ENCODE measurements around the gene HSPB6. TPM values are rescaled to one million over a fixed set of nuclear protein-coding genes. Genes with fewer than 3 reads are reported as not detected.

The HSPB6 gene
- polyA plus RNA-seq, 2 donors, result 12.5 to 18.3 TPM

DNA sequence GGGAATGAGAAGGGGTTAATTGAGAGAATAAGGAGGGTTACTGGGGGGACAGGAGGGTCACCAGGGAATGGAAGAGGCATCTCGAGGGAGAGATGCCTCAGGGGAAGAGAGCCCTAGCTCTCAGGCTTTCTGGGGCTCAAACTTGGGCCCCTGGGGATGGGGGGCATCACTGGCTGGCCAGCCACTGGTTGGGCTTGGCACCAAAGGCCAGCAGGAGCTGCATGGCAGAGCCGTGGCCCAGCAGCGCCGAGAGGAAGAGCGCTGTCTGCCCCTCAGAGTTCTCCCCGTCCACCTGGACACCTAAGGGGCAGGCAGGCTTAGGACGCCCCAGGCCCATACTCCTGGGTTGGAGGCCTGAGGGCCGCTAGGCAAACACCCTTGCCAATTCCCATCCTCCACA is 36.1 kb upstream of the HSPB6 start:
- Histone ChIP-seq H3K4me3 (ENCODE audit: low read depth in 1 of 2, low read length in 2 of 2) (no peak overlapping the region), H3K9me3 (ENCODE audit: control insufficient read depth in 2 of 2, insufficient read depth in 1 of 2, low read depth in 1 of 2, low read length in 1 of 2) (peaks cover 0 to 1% of the 10 kb centered on the region in 2 donors), H3K27ac (ENCODE audit: low read depth in 2 of 2, low read length in 1 of 2) (no peak overlapping the region), H3K27me3 (ENCODE audit: control insufficient read depth in 1 of 2, insufficient read depth in 2 of 2, low read length in 2 of 2) (peaks cover 0 to 8% of the 10 kb centered on the region in 2 donors), H3K4me1 (ENCODE audit: control insufficient read depth in 2 of 2, insufficient read depth in 2 of 2, low read length in 1 of 2) (peaks cover 0 to 2% of the 10 kb centered on the region in 2 donors), H3K36me3 (ENCODE audit: control insufficient read depth in 2 of 2, insufficient read depth in 2 of 2, low read length in 1 of 2) (no peaks in the 10 kb centered on the region)
- 76 to 77% methylated on average over 8 of the region's 8 CpGs for WGBS, 2 donors

GRCh38 chr19:35792312-35792711 is 35.5 kb upstream of the HSPB6 start:
- 84 to 87% methylated on average over 15 of the region's 15 CpGs for WGBS, 2 donors
- Histone ChIP-seq H3K4me3 (ENCODE audit: low read depth in 1 of 2, low read length in 2 of 2) (no peak overlapping the region), H3K27me3 (ENCODE audit: control insufficient read depth in 1 of 2, insufficient read depth in 2 of 2, low read length in 2 of 2) (peaks cover 0 to 8% of the 10 kb centered on the region in 2 donors), H3K27ac (ENCODE audit: low read depth in 2 of 2, low read length in 1 of 2) (no peak overlapping the region), H3K4me1 (ENCODE audit: control insufficient read depth in 2 of 2, insufficient read depth in 2 of 2, low read length in 1 of 2) (no peaks in the 10 kb centered on the region), H3K36me3 (ENCODE audit: control insufficient read depth in 2 of 2, insufficient read depth in 2 of 2, low read length in 1 of 2) (no peaks in the 10 kb centered on the region), H3K9me3 (ENCODE audit: control insufficient read depth in 2 of 2, insufficient read depth in 1 of 2, low read depth in 1 of 2, low read length in 1 of 2) (no peaks in the 10 kb centered on the region)

GRCh38 chr19:35791814-35792279 is 35.0 kb upstream of the HSPB6 start:
- no peak overlapping the region for H3K27ac ChIP-seq (ENCODE audit: low read depth in 2 of 2, low read length in 1 of 2)
- H3K36me3 ChIP-seq (ENCODE audit: control insufficient read depth in 2 of 2, insufficient read depth in 2 of 2, low read length in 1 of 2), result peaks cover 0 to under 1% of the 10 kb centered on the region in 2 donors
- no peaks in the 10 kb centered on the region for H3K4me1 ChIP-seq (ENCODE audit: control insufficient read depth in 2 of 2, insufficient read depth in 2 of 2, low read length in 1 of 2)
- 82 to 87% methylated on average over 9 of the region's 9 CpGs for WGBS, 2 donors
- H3K27me3 ChIP-seq (ENCODE audit: control insufficient read depth in 1 of 2, insufficient read depth in 2 of 2, low read length in 2 of 2), result peaks cover 0 to 3% of the 10 kb centered on the region in 2 donors
- H3K4me3 ChIP-seq (ENCODE audit: low read depth in 1 of 2, low read length in 2 of 2), result no peak overlapping the region
- H3K9me3 ChIP-seq (ENCODE audit: control insufficient read depth in 2 of 2, insufficient read depth in 1 of 2, low read depth in 1 of 2, low read length in 1 of 2), result no peaks in the 10 kb centered on the region

GRCh38 chr19:35790981-35791813 is 34.4 kb upstream of the HSPB6 start:
- H3K36me3 ChIP-seq (ENCODE audit: control insufficient read depth in 2 of 2, insufficient read depth in 2 of 2, low read length in 1 of 2), result peaks cover 0 to 2% of the 10 kb centered on the region in 2 donors
- WGBS, 2 donors, result 56 to 58% methylated on average over 19 to 20 of the region's 20 CpGs
- no peak overlapping the region for H3K27ac ChIP-seq (ENCODE audit: low read depth in 2 of 2, low read length in 1 of 2)
- H3K4me3 ChIP-seq (ENCODE audit: low read depth in 1 of 2, low read length in 2 of 2), result no peak overlapping the region
- no peaks in the 10 kb centered on the region for H3K27me3 ChIP-seq (ENCODE audit: control insufficient read depth in 1 of 2, insufficient read depth in 2 of 2, low read length in 2 of 2)
- H3K4me1 ChIP-seq (ENCODE audit: control insufficient read depth in 2 of 2, insufficient read depth in 2 of 2, low read length in 1 of 2), result no peaks in the 10 kb centered on the region
- no peaks in the 10 kb centered on the region for H3K9me3 ChIP-seq (ENCODE audit: control insufficient read depth in 2 of 2, insufficient read depth in 1 of 2, low read depth in 1 of 2, low read length in 1 of 2)

DNA sequence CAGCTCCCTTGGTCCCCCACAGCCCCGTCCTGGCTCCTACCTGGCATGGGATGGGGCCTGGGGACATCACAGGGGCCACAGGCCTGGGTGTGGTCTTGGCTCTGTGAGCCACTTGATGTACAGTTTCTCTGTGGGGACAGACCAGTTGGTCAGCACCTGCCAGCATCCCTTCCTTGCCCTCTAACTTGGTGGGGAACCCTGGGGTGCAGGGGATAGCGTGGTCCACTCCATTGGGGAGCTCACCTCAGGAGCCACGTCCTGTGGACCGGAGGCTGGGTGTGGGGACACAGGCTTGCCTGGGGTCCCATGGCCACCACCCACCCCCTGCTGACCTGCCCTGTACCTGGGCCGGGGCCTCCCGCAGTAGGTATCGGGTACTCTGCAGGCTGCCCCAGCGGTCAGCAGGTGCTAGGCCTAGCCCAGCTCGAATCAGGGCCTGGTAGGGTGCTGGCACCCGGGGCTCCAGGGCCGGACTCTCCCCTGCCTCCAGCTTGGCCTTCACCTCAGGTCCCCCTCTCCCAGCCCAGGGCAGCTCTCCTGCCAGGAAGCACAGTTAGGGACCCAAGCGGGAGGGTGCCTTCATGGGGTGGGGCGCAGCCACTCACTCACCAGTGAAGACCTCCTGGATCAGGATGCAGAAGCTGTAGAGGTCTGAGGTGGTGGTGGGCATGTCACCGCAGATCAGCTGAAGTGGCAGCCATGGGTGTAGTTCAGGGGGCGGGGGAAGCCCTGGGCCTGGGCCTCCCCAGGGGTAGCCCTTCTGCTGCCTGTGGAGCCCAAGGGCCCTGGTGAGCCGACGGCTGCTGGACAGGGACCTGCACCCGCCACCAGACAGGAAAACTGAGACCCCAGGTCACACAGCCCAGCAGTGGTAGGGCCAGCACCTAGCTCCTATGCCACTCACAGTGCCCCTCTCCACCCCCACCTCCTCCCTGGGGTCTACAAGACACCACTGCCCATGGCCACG is 33.4 kb upstream of the HSPB6 start:
- Histone ChIP-seq H3K27ac (ENCODE audit: low read depth in 2 of 2, low read length in 1 of 2) (no peak overlapping the region), H3K4me3 (ENCODE audit: low read depth in 1 of 2, low read length in 2 of 2) (no peak overlapping the region), H3K9me3 (ENCODE audit: control insufficient read depth in 2 of 2, insufficient read depth in 1 of 2, low read depth in 1 of 2, low read length in 1 of 2) (no peaks in the 10 kb centered on the region), H3K4me1 (ENCODE audit: control insufficient read depth in 2 of 2, insufficient read depth in 2 of 2, low read length in 1 of 2) (no peaks in the 10 kb centered on the region), H3K36me3 (ENCODE audit: control insufficient read depth in 2 of 2, insufficient read depth in 2 of 2, low read length in 1 of 2) (peaks cover 0 to 2% of the 10 kb centered on the region in 2 donors), H3K27me3 (ENCODE audit: control insufficient read depth in 1 of 2, insufficient read depth in 2 of 2, low read length in 2 of 2) (no peaks in the 10 kb centered on the region)
- 82 to 89% methylated on average over 19 of the region's 19 CpGs for WGBS, 2 donors

- no peaks in the 10 kb centered on the region for H3K27me3 ChIP-seq (ENCODE audit: control insufficient read depth in 1 of 2, insufficient read depth in 2 of 2, low read length in 2 of 2)
- peaks cover 0 to 2% of the 10 kb centered on the region in 2 donors for H3K4me1 ChIP-seq (ENCODE audit: control insufficient read depth in 2 of 2, insufficient read depth in 2 of 2, low read length in 1 of 2)
- peaks cover 0 to 2% of the 10 kb centered on the region in 2 donors for H3K36me3 ChIP-seq (ENCODE audit: control insufficient read depth in 2 of 2, insufficient read depth in 2 of 2, low read length in 1 of 2)
- H3K27ac ChIP-seq (ENCODE audit: low read depth in 2 of 2, low read length in 1 of 2), result no peak overlapping the region
- 82 to 86% methylated on average over 11 of the region's 11 CpGs for WGBS, 2 donors
- no peak overlapping the region for H3K4me3 ChIP-seq (ENCODE audit: low read depth in 1 of 2, low read length in 2 of 2)
- H3K9me3 ChIP-seq (ENCODE audit: control insufficient read depth in 2 of 2, insufficient read depth in 1 of 2, low read depth in 1 of 2, low read length in 1 of 2), result no peaks in the 10 kb centered on the region
These were observed 32.6 kb upstream of the HSPB6 start for GRCh38 chr19:35789195-35789977.

- Histone ChIP-seq H3K4me3 (ENCODE audit: low read depth in 1 of 2, low read length in 2 of 2) (no peak overlapping the region), H3K4me1 (ENCODE audit: control insufficient read depth in 2 of 2, insufficient read depth in 2 of 2, low read length in 1 of 2) (peaks cover 0 to 2% of the 10 kb centered on the region in 2 donors), H3K36me3 (ENCODE audit: control insufficient read depth in 2 of 2, insufficient read depth in 2 of 2, low read length in 1 of 2) (peaks cover 0 to 2% of the 10 kb centered on the region in 2 donors), H3K27me3 (ENCODE audit: control insufficient read depth in 1 of 2, insufficient read depth in 2 of 2, low read length in 2 of 2) (no peaks in the 10 kb centered on the region), H3K27ac (ENCODE audit: low read depth in 2 of 2, low read length in 1 of 2) (no peak overlapping the region), H3K9me3 (ENCODE audit: control insufficient read depth in 2 of 2, insufficient read depth in 1 of 2, low read depth in 1 of 2, low read length in 1 of 2) (no peaks in the 10 kb centered on the region)
- WGBS, 2 donors, result 78 to 84% methylated on average over 12 of the region's 12 CpGs
These were observed 31.6 kb upstream of the HSPB6 start for GRCh38 chr19:35788205-35788960.

DNA sequence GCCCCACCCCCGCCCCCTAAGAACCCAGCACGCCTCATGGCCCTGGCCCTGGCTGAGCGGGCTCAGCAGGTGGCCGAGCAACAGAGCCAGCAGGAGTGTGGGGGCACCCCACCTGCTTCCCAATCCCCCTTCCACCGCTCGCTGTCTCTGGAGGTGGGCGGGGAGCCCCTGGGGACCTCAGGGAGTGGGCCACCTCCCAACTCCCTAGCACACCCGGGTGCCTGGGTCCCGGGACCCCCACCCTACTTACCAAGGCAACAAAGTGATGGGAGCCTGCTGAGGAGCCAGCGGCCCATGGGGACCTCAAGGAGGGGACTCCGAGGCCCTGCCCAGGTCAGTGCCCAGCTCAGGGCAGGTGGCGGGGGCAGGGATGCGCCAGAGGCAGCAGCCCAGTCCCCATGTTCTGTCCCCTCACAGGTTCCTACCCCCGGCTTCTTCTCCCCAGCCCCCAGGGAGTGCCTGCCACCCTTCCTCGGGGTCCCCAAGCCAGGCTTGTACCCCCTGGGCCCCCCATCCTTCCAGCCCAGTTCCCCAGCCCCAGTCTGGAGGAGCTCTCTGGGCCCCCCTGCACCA is 30.5 kb upstream of the HSPB6 start:
- Histone ChIP-seq H3K27me3 (ENCODE audit: control insufficient read depth in 1 of 2, insufficient read depth in 2 of 2, low read length in 2 of 2) (no peaks in the 10 kb centered on the region), H3K36me3 (ENCODE audit: control insufficient read depth in 2 of 2, insufficient read depth in 2 of 2, low read length in 1 of 2) (peaks cover 0 to 5% of the 10 kb centered on the region in 2 donors), H3K4me3 (ENCODE audit: low read depth in 1 of 2, low read length in 2 of 2) (no peak overlapping the region), H3K27ac (ENCODE audit: low read depth in 2 of 2, low read length in 1 of 2) (no peak overlapping the region), H3K9me3 (ENCODE audit: control insufficient read depth in 2 of 2, insufficient read depth in 1 of 2, low read depth in 1 of 2, low read length in 1 of 2) (no peaks in the 10 kb centered on the region), H3K4me1 (ENCODE audit: control insufficient read depth in 2 of 2, insufficient read depth in 2 of 2, low read length in 1 of 2) (peaks cover 0 to 2% of the 10 kb centered on the region in 2 donors)
- WGBS, 2 donors, result 88 to 93% methylated on average over 13 to 15 of the region's 15 CpGs

Measured in esophagus (tissue), 2 donors.